ENCODE measurements around the gene CLRN3.

Gene CLRN3

DNA sequence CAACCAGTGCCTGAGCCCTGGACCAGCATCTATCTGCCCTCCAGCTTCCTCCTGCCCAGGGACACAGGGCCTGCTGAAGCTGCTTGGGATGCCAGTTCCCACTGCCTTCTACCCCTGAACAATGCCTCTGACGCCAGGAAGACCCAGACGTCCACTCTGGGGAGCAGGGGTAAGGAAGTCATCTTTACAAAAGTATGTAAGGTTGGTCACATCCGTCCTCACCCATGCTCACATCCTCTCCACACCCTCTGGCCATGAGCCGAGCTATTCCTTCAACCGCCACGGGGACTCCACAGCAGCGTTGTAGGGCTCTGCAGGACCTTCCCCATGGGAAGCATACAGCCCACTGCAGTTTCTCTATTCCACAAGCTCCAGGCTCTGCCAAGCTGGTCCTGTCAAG, 58.5 kb downstream of the CLRN3 start:
- TF ChIP-seq, protein P1, sequence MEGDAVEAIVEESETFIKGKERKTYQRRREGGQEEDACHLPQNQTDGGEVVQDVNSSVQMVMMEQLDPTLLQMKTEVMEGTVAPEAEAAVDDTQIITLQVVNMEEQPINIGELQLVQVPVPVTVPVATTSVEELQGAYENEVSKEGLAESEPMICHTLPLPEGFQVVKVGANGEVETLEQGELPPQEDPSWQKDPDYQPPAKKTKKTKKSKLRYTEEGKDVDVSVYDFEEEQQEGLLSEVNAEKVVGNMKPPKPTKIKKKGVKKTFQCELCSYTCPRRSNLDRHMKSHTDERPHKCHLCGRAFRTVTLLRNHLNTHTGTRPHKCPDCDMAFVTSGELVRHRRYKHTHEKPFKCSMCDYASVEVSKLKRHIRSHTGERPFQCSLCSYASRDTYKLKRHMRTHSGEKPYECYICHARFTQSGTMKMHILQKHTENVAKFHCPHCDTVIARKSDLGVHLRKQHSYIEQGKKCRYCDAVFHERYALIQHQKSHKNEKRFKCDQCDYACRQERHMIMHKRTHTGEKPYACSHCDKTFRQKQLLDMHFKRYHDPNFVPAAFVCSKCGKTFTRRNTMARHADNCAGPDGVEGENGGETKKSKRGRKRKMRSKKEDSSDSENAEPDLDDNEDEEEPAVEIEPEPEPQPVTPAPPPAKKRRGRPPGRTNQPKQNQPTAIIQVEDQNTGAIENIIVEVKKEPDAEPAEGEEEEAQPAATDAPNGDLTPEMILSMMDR (IDR thresholded peaks at IDR 0.05; ENCODE audit: borderline replicate concordance, insufficient read depth, low read depth, low read length) = no peak
- H3K4me3 ChIP-seq (ENCODE audit: low read depth, low read length) = no peak overlapping the region

- no peak overlapping the region for H3K4me3 ChIP-seq (ENCODE audit: low read depth, low read length)
- TF ChIP-seq, protein P1 (IDR thresholded peaks at IDR 0.05; ENCODE audit: borderline replicate concordance, insufficient read depth, low read depth, low read length) = no peak
Measured at GRCh38 chr10:127833804-127834203, 58.9 kb downstream of the CLRN3 start.

DNA sequence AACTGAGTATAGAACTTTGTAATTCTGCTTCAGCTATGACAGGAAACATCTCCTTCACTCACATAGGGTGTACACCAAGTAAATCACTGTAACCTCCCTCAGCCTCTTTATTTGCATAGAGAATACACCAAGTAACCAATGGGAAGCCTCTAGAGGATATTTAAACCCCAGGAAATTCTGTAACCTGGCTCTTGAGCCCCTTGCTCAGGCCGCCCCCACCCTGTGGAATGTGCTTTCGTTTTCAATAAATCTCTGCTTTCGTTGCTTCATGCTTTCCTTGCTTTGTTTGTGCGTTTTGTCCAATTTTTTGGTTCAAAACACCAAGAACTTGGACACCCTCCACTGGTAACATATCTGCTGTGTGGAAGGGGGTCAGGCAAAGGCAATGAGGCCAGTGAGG, 60.2 kb downstream of the CLRN3 start:
- TF ChIP-seq, protein P1 (IDR thresholded peaks at IDR 0.05; ENCODE audit: borderline replicate concordance, insufficient read depth, low read depth, low read length) = no peak
- no peak overlapping the region for H3K4me3 ChIP-seq (ENCODE audit: low read depth, low read length)

- TF ChIP-seq, protein P1 (IDR thresholded peaks at IDR 0.05; ENCODE audit: borderline replicate concordance, insufficient read depth, low read depth, low read length) = no peak
- no peak overlapping the region for H3K4me3 ChIP-seq (ENCODE audit: low read depth, low read length)
Measured at GRCh38 chr10:127830414-127830813, 62.3 kb downstream of the CLRN3 start.

All from GM12875 (cell line).